Right lobe of liver (tissue), 4 donors: ENCODE measurements around the gene OR9A2.
"Not testable (repeated sequence)": the region's sequence is repeated elsewhere in the genome, so short reads cannot be mapped to it uniquely, and the experiment has no call there.

Experiments
- CTCF ChIP-seq, 4 donors: fragments of 200-600 bp in 3 of 4; fragments of 450-650 bp in 1 of 4; IDR thresholded peaks; one replicate each; pipeline versions ENCODE4 v1.5.1 to v1.8.0; 2016 to 2022; ENCODE audit warnings: antibody characterized with exemption in 4 of 4, mild to moderate bottlenecking in 2 of 4
- POLR2A ChIP-seq: fragments of 450-650 bp; IDR thresholded peaks from one replicate; pipeline ENCODE4 v1.6.1; 2017; ENCODE audit warnings: antibody characterized with exemption, mild to moderate bottlenecking
- donor health status: DM: no; HTN: no; CAD: no.
- donor health status: DM: no; HTN: no; CAD: no.
- donor health status: DM: no; HTN: yes; CAD: no.

DNA sequence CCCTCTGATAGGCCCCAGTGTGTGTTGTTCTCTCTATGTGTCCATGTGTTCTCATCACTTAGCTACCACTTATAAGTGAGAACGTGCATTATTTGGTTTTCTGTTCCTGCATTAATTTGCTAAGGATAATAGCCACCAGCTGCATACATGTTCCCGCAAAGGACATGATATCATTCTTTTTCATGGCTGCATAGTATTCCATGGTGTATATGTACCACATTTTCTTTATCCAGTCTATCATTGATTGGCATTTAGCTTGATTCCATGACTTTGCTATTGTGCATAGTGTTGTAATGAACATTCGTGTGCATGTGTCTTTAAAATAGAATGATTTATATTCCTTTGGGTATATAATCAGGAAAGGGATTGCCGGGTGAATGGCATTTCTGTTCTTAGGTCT, 48.5 kb downstream of the OR9A2 start:
- TF ChIP-seq POLR2A; CTCF (IDR thresholded peaks at IDR 0.05): not testable (repeated sequence)
